Liver (tissue), 3 donors: ENCODE data around the gene MSL1.

Source experiments
- EGR1 ChIP-seq, 2 donors: IDR thresholded peaks; 2 replicates each; pipeline ENCODE4 v1.6.1; 2016 to 2018; ENCODE audit warnings: antibody characterized with exemption in 2 of 2, low read depth in 2 of 2
- FOXA1 ChIP-seq: IDR thresholded peaks from 2 replicates; pipeline ENCODE4 v1.6.1; 2016; ENCODE audit warnings: antibody characterized with exemption
- FOXA2 ChIP-seq: IDR thresholded peaks from 2 replicates; pipeline ENCODE4 v1.6.1; 2016; ENCODE audit warnings: antibody characterized with exemption
- HNF4G ChIP-seq: IDR thresholded peaks from 2 replicates; pipeline ENCODE4 v1.6.1; 2016; ENCODE audit warnings: antibody characterized with exemption
- JUND ChIP-seq, 2 donors: IDR thresholded peaks; 2 replicates each; pipeline ENCODE4 v1.6.1; 2016; ENCODE audit warnings: antibody characterized with exemption in 2 of 2
- MAX ChIP-seq: IDR thresholded peaks from 2 replicates; pipeline ENCODE4 v1.6.1; 2016; ENCODE audit warnings: antibody characterized with exemption
- RAD21 ChIP-seq, 2 donors: IDR thresholded peaks; 2 replicates each; pipeline ENCODE4 v1.6.1; 2016; ENCODE audit warnings: antibody characterized with exemption in 2 of 2, mild to moderate bottlenecking in 2 of 2
- RXRA ChIP-seq, 2 donors: IDR thresholded peaks; 2 replicates each; pipeline ENCODE4 v1.6.1; 2017 to 2018; ENCODE audit warnings: antibody characterized with exemption in 2 of 2, mild to moderate bottlenecking in 1 of 2
- SP1 ChIP-seq: IDR thresholded peaks from 2 replicates; pipeline ENCODE4 v1.6.1; 2018; ENCODE audit warnings: antibody characterized with exemption, mild to moderate bottlenecking
- TAF1 ChIP-seq: conservative IDR thresholded peaks from 2 replicates; pipeline ENCODE4 v1.6.1; 2016; ENCODE audit warnings: antibody characterized with exemption, mild to moderate bottlenecking
- YY1 ChIP-seq: IDR thresholded peaks from 2 replicates; pipeline ENCODE4 v1.6.1; 2016; ENCODE audit warnings: antibody characterized with exemption, mild to moderate bottlenecking
- ZBTB33 ChIP-seq: IDR thresholded peaks from 2 replicates; pipeline ENCODE4 v1.6.1; 2016; ENCODE audit warnings: antibody characterized with exemption
- TF ChIP-seq, protein P1 (sequence below): fragments of 150-350 bp; IDR thresholded peaks from 2 replicates; pipeline ENCODE4 v1.5.1; 2017; ENCODE audit warnings: improper control_type of control experiment, low read depth, low read length; ENCODE audit not compliant: missing input control
- TF ChIP-seq, protein P2 (sequence below): IDR thresholded peaks from 2 replicates; pipeline ENCODE4 v1.6.1; 2016; ENCODE audit warnings: antibody characterized with exemption, mild to moderate bottlenecking
- donor health status: healthy.
- donor health status: healthy.

GRCh38 chr17:40089077-40089895 is 32.5 kb upstream of the MSL1 start:
- TF ChIP-seq, protein P1, sequence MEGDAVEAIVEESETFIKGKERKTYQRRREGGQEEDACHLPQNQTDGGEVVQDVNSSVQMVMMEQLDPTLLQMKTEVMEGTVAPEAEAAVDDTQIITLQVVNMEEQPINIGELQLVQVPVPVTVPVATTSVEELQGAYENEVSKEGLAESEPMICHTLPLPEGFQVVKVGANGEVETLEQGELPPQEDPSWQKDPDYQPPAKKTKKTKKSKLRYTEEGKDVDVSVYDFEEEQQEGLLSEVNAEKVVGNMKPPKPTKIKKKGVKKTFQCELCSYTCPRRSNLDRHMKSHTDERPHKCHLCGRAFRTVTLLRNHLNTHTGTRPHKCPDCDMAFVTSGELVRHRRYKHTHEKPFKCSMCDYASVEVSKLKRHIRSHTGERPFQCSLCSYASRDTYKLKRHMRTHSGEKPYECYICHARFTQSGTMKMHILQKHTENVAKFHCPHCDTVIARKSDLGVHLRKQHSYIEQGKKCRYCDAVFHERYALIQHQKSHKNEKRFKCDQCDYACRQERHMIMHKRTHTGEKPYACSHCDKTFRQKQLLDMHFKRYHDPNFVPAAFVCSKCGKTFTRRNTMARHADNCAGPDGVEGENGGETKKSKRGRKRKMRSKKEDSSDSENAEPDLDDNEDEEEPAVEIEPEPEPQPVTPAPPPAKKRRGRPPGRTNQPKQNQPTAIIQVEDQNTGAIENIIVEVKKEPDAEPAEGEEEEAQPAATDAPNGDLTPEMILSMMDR, result no peak
- TF ChIP-seq TAF1, result no peak
- TF ChIP-seq SP1, result no peak
- no peak for TF ChIP-seq YY1
- TF ChIP-seq EGR1 (IDR thresholded peaks at IDR 0.05; ENCODE audit: low read depth in 2 of 2), result no peak
- no peak for TF ChIP-seq RXRA (IDR thresholded peaks at IDR 0.05)
- TF ChIP-seq RAD21 (IDR thresholded peaks at IDR 0.05), result no peak
- TF ChIP-seq, protein P2, sequence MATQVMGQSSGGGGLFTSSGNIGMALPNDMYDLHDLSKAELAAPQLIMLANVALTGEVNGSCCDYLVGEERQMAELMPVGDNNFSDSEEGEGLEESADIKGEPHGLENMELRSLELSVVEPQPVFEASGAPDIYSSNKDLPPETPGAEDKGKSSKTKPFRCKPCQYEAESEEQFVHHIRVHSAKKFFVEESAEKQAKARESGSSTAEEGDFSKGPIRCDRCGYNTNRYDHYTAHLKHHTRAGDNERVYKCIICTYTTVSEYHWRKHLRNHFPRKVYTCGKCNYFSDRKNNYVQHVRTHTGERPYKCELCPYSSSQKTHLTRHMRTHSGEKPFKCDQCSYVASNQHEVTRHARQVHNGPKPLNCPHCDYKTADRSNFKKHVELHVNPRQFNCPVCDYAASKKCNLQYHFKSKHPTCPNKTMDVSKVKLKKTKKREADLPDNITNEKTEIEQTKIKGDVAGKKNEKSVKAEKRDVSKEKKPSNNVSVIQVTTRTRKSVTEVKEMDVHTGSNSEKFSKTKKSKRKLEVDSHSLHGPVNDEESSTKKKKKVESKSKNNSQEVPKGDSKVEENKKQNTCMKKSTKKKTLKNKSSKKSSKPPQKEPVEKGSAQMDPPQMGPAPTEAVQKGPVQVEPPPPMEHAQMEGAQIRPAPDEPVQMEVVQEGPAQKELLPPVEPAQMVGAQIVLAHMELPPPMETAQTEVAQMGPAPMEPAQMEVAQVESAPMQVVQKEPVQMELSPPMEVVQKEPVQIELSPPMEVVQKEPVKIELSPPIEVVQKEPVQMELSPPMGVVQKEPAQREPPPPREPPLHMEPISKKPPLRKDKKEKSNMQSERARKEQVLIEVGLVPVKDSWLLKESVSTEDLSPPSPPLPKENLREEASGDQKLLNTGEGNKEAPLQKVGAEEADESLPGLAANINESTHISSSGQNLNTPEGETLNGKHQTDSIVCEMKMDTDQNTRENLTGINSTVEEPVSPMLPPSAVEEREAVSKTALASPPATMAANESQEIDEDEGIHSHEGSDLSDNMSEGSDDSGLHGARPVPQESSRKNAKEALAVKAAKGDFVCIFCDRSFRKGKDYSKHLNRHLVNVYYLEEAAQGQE, result no peak
- TF ChIP-seq MAX, result no peak
- no peak for TF ChIP-seq FOXA1
- TF ChIP-seq JUND (IDR thresholded peaks at IDR 0.05), result no peak
- TF ChIP-seq FOXA2, result no peak
- no peak for TF ChIP-seq ZBTB33
- TF ChIP-seq HNF4G, result no peak
